ENCODE data around the gene CANT1.

CANT1 gene

GRCh38 chr17:79007504-79008381 is 1.8 kb downstream of the CANT1 start:
- no peak for DNase-seq

GRCh38 chr17:79006794-79007503 is 2.6 kb downstream of the CANT1 start:
- no peak for DNase-seq

GRCh38 chr17:79006046-79006445 is 3.5 kb downstream of the CANT1 start:
- DNase-seq: no peak

- no peak for DNase-seq
Observed at GRCh38 chr17:79005063-79005861, 4.3 kb downstream of the CANT1 start.

GRCh38 chr17:79003661-79004411 is 5.7 kb downstream of the CANT1 start:
- no peak for DNase-seq

- DNase-seq: no peak
Observed at GRCh38 chr17:79002796-79003593, 6.6 kb downstream of the CANT1 start.

GRCh38 chr17:79002291-79002690 is 7.3 kb downstream of the CANT1 start:
- DNase-seq: no peak

- no peak for DNase-seq
Observed at GRCh38 chr17:79001190-79002020, 8.2 kb downstream of the CANT1 start.

GRCh38 chr17:79000396-79001189 is 9.0 kb downstream of the CANT1 start:
- DNase-seq: no peak

GRCh38 chr17:78999947-79000395 is 9.6 kb downstream of the CANT1 start:
- DNase-seq: no peak

- no peak for DNase-seq
Observed at GRCh38 chr17:78999056-78999768, 10.4 kb downstream of the CANT1 start.

- no peak for DNase-seq
Observed at GRCh38 chr17:78998311-78999055, 11.1 kb downstream of the CANT1 start.

- no peak for DNase-seq
Observed at GRCh38 chr17:78997881-78998280, 11.7 kb downstream of the CANT1 start.

- no peak for DNase-seq
Observed at GRCh38 chr17:78997231-78997741, 12.3 kb downstream of the CANT1 start.

GRCh38 chr17:78996781-78997201 is 12.8 kb downstream of the CANT1 start:
- DNase-seq: no peak

GRCh38 chr17:78995761-78996451 is 13.7 kb downstream of the CANT1 start:
- no peak for DNase-seq

- no peak for DNase-seq
Observed at GRCh38 chr17:78995022-78995760, 14.4 kb downstream of the CANT1 start.
